ENCODE data around the gene RABGEF1. TPM values are rescaled to one million over a fixed set of nuclear protein-coding genes. Genes with fewer than 3 reads are reported as not detected.
A peak's percentile ranks its signal among the peaks of the same experiment; 100 is the strongest.

Gene RABGEF1
- total and polyA plus RNA-seq, 2 of the 8 experiments (the other 6 are each of a cell fraction or from before 2014, with no cell fraction given) = 10.2 to 18.0 TPM

DNA sequence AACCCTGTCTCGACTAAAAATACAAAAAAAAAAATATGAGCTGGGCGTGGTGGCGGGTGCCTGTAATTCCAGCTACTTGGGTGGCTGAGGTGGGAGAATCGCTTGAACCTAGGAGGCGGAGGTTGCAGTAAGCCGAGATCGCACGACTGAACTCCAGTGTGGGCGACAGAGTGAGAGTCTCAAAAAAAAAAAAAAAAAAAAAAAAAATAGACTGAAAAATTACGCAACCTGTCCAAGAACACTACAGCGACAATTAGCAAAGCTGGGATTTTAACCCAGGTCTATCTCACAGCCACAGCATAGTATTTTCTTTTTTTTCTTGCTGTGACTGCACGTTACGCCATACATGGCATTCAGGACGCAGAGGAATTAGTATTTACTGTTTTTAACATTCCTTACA lies 1.1 kb upstream of the RABGEF1 start:
- Histone ChIP-seq H2AFZ (ENCODE audit: low read length) (no peak overlapping the region), H2BK5ac (ENCODE audit: low read depth, low read length) (no peak overlapping the region), H2BK12ac (ENCODE audit: low read depth, low read length) (no peak overlapping the region), H3K4me3 (ENCODE audit: extremely low read depth in 1 of 4, insufficient read depth in 2 of 4, low read depth in 3 of 4, low read length in 4 of 4) (peak overlapping the region; percentile 75 to 98 (median 78); a peak in 6 of 8 replicates), H3K4ac (replicated peaks; ENCODE audit: insufficient read length, low read depth, low read length) (no peak overlapping the region), H3K79me2 (ENCODE audit: control insufficient read depth in 1 of 2, insufficient read depth in 2 of 2, low read length in 2 of 2) (peaks cover 3 to 26% of the 10 kb centered on the region in 2 experiments; a peak in 2 of 4 replicates), H3K27ac (ENCODE audit: low read depth, low read length) (peak overlapping the region; percentile 78; the same call in 1 of the 2 replicates), H2BK120ac (replicated peaks; ENCODE audit: low read depth, low read length) (no peak overlapping the region), H3K9ac (replicated peaks in 1 of 4; ENCODE audit: extremely low read depth in 1 of 4, low read depth in 3 of 4, low read length in 3 of 4) (peak overlapping the region in 2 of 4 experiments; percentile 65 to 92; a peak in 1 of 7 replicates), H4K20me1 (replicated peaks in 1 of 2; ENCODE audit: control insufficient read depth in 1 of 2, insufficient read depth in 2 of 2, low read length in 2 of 2) (peaks cover 0 to 2% of the 10 kb centered on the region in 2 experiments), H2AK5ac (ENCODE audit: low read depth, low read length) (no peak overlapping the region), H3K79me1 (ENCODE audit: low read depth, low read length) (no peaks in the 10 kb centered on the region; the same call in 1 of the 2 replicates), H2BK20ac (ENCODE audit: low read length) (no peak overlapping the region), H4K8ac (ENCODE audit: extremely low read depth, insufficient read depth, low read length) (no peak overlapping the region), H3K27me3 (replicated peaks in 1 of 4; ENCODE audit: control insufficient read depth in 3 of 4, extremely low read depth in 1 of 4, insufficient read depth in 3 of 4, low read length in 3 of 4) (no peaks in the 10 kb centered on the region), H3K23me2 (ENCODE audit: low read depth, low read length) (peaks cover 3% of the 10 kb centered on the region; the same call in 1 of the 2 replicates), H3K4me1 (replicated peaks in 1 of 4; ENCODE audit: control insufficient read depth in 3 of 4, insufficient read depth in 4 of 4, low read length in 3 of 4) (no peaks in the 10 kb centered on the region; a peak in 1 of 7 replicates), H3K23ac (ENCODE audit: insufficient read length) (no peak overlapping the region), H3K56ac (replicated peaks; ENCODE audit: insufficient read length, low read depth, low read length) (no peak overlapping the region), H4K91ac (replicated peaks; ENCODE audit: insufficient read length, low read length) (no peak overlapping the region), H3K14ac (ENCODE audit: insufficient read length) (no peak overlapping the region), H3K36me3 (ENCODE audit: control insufficient read depth in 2 of 4, insufficient read depth in 4 of 4, low read length in 3 of 4) (0 out of 8 replicates have a peak, but pooled peaks cover 0 to 4% (median 0%) of the 10 kb centered on the region in 4 experiments), H3K18ac (ENCODE audit: extremely low read depth, low read length) (no peak overlapping the region), H2BK15ac (ENCODE audit: low read length) (no peak overlapping the region), H3K9me3 (ENCODE audit: insufficient read depth in 2 of 2, low read depth in 1 of 2, low read length in 1 of 2) (peaks cover 0 to 7% of the 10 kb centered on the region in 2 experiments; a peak in 1 of 4 replicates), H4K5ac (ENCODE audit: insufficient read length, low read depth, low read length) (no peak overlapping the region), H3K4me2 (ENCODE audit: insufficient read depth in 1 of 2, low read depth in 2 of 2, low read length in 2 of 2) (peak overlapping the region; percentile 65 to 66)
- ChIA-PET POLR2A (ENCODE audit: partially characterized antibody) (interaction anchor here (0.7 to 1.7 kb wide), 6 partner anchors 26 to 210 kb away, joined by 3 to 4 read pairs (median 3); no protein-coding TSS in a partner anchor), CTCF (ENCODE audit: partially characterized antibody) (no interaction called here)
- FAIRE-seq = no peak
- DNase-seq (ENCODE audit: low read depth in 1 of 2, low spot score in 2 of 2) = no peak
- WGBS, 2 experiments (ENCODE audit: extremely low coverage in 1 of 2, insufficient coverage in 1 of 2, insufficient read length in 1 of 2, insufficient replicate concordance in 2 of 2, low coverage in 1 of 2, low lambda C conversion rate in 2 of 2, missing lambda C conversion rate in 1 of 2) = 89% methylated on average over 12 of the region's 14 CpGs; no CpG with 5 or more reads in 1 of the 2 experiments
- TF ChIP-seq CEBPB (IDR thresholded peaks at IDR 0.05; ENCODE audit: low read depth, low read length) (0 out of 2 replicates have a peak, but pooled peaks have one; percentile 41), ATF3 (IDR thresholded peaks at IDR 0.05; ENCODE audit: insufficient read depth, low read depth, low read length) (no peak)
